ENCODE results near the gene PHKB. TPM values are rescaled to one million over a fixed set of nuclear protein-coding genes. Genes with fewer than 3 reads are reported as not detected.
"Not testable (repeated sequence)": the region's sequence is repeated elsewhere in the genome, so short reads cannot be mapped to it uniquely, and the experiment has no call there.

Gene PHKB
- total RNA-seq, 2 donors from 2014 or later, result 56.2 to 59.5 TPM

GRCh38 chr16:47538472-47538871, 77.3 kb downstream of the PHKB start:
- no peak overlapping the region for H3K27ac Mint-ChIP-seq
- ATAC-seq (no peak), DNase-seq (no peak)
- no peak overlapping the region for H3K4me3 Mint-ChIP-seq
- H3K27me3 Mint-ChIP-seq, result no peaks in the 10 kb centered on the region
- H3K36me3 Mint-ChIP-seq (ENCODE audit: low read depth), result peaks cover 3% of the 10 kb centered on the region
- H3K9me3 ChIP-seq (ENCODE audit: control insufficient read depth, low read length, poor library complexity, severe bottlenecking), result no peaks in the 10 kb centered on the region
- peaks cover 2% of the 10 kb centered on the region for H3K4me1 Mint-ChIP-seq

- not testable (repeated sequence) for H3K27me3 Mint-ChIP-seq; H3K27ac Mint-ChIP-seq; DNase-seq; H3K4me3 Mint-ChIP-seq; H3K36me3 Mint-ChIP-seq (ENCODE audit: low read depth); H3K4me1 Mint-ChIP-seq; ATAC-seq; H3K9me3 ChIP-seq (ENCODE audit: control insufficient read depth, low read length, poor library complexity, severe bottlenecking)
Observed at GRCh38 chr16:47539707-47540670, 78.9 kb downstream of the PHKB start.

GRCh38 chr16:47541135-47541534, 80.0 kb downstream of the PHKB start:
- not testable (repeated sequence) for H3K27me3 Mint-ChIP-seq; H3K4me3 Mint-ChIP-seq; H3K9me3 ChIP-seq (ENCODE audit: control insufficient read depth, low read length, poor library complexity, severe bottlenecking); ATAC-seq; H3K36me3 Mint-ChIP-seq (ENCODE audit: low read depth); H3K4me1 Mint-ChIP-seq; DNase-seq; H3K27ac Mint-ChIP-seq

GRCh38 chr16:47544255-47544654, 83.1 kb downstream of the PHKB start:
- H3K4me3 Mint-ChIP-seq; H3K27ac Mint-ChIP-seq; H3K4me1 Mint-ChIP-seq; H3K9me3 ChIP-seq (ENCODE audit: control insufficient read depth, low read length, poor library complexity, severe bottlenecking); H3K27me3 Mint-ChIP-seq; ATAC-seq; DNase-seq: not testable (repeated sequence)
- peaks cover 10% of the 10 kb centered on the region for H3K36me3 Mint-ChIP-seq (ENCODE audit: low read depth)

GRCh38 chr16:47551185-47551584, 90.1 kb downstream of the PHKB start:
- H3K27me3 Mint-ChIP-seq, H3K27ac Mint-ChIP-seq: not testable (repeated sequence)

GRCh38 chr16:47551767-47552166, 90.6 kb downstream of the PHKB start:
- H3K27me3 Mint-ChIP-seq; H3K9me3 ChIP-seq (ENCODE audit: control insufficient read depth, low read length, poor library complexity, severe bottlenecking); DNase-seq; H3K4me3 Mint-ChIP-seq; H3K36me3 Mint-ChIP-seq (ENCODE audit: low read depth); ATAC-seq; H3K4me1 Mint-ChIP-seq; H3K27ac Mint-ChIP-seq: not testable (repeated sequence)

More at GRCh38 chr16:47551185-47551584, 90.1 kb downstream of the PHKB start:
- DNase-seq; H3K9me3 ChIP-seq (ENCODE audit: control insufficient read depth, low read length, poor library complexity, severe bottlenecking); ATAC-seq; H3K4me1 Mint-ChIP-seq; H3K4me3 Mint-ChIP-seq; H3K36me3 Mint-ChIP-seq (ENCODE audit: low read depth): not testable (repeated sequence)

GRCh38 chr16:47553853-47554564, 92.9 kb downstream of the PHKB start:
- H3K9me3 ChIP-seq (ENCODE audit: control insufficient read depth, low read length, poor library complexity, severe bottlenecking), result no peaks in the 10 kb centered on the region
- Mint-ChIP-seq H3K27ac (no peak overlapping the region), H3K36me3 (ENCODE audit: low read depth) (peaks cover 6% of the 10 kb centered on the region), H3K4me3 (no peak overlapping the region), H3K27me3 (no peaks in the 10 kb centered on the region), H3K4me1 (no peaks in the 10 kb centered on the region)
- ATAC-seq (no peak), DNase-seq (no peak)

- not testable (repeated sequence) for H3K27ac Mint-ChIP-seq; DNase-seq; H3K4me3 Mint-ChIP-seq; ATAC-seq; H3K27me3 Mint-ChIP-seq; H3K9me3 ChIP-seq (ENCODE audit: control insufficient read depth, low read length, poor library complexity, severe bottlenecking); H3K4me1 Mint-ChIP-seq; H3K36me3 Mint-ChIP-seq (ENCODE audit: low read depth)
Observed at GRCh38 chr16:47554587-47554986, 93.5 kb downstream of the PHKB start.

- H3K36me3 Mint-ChIP-seq (ENCODE audit: low read depth), result peaks cover 4% of the 10 kb centered on the region
- H3K4me3 Mint-ChIP-seq, result no peak overlapping the region
- H3K9me3 ChIP-seq (ENCODE audit: control insufficient read depth, low read length, poor library complexity, severe bottlenecking), result no peaks in the 10 kb centered on the region
- no peak for ATAC-seq
- no peaks in the 10 kb centered on the region for H3K27me3 Mint-ChIP-seq
- no peak for DNase-seq
- no peak overlapping the region for H3K27ac Mint-ChIP-seq
- peaks cover 16% of the 10 kb centered on the region for H3K4me1 Mint-ChIP-seq
Observed at GRCh38 chr16:47561286-47561685, 100.2 kb downstream of the PHKB start.

GRCh38 chr16:47562366-47562765, 101.2 kb downstream of the PHKB start:
- no peak overlapping the region for H3K4me3 Mint-ChIP-seq
- no peak for DNase-seq
- H3K4me1 Mint-ChIP-seq, result peaks cover 23% of the 10 kb centered on the region
- no peaks in the 10 kb centered on the region for H3K27me3 Mint-ChIP-seq
- no peaks in the 10 kb centered on the region for H3K9me3 ChIP-seq (ENCODE audit: control insufficient read depth, low read length, poor library complexity, severe bottlenecking)
- no peak overlapping the region for H3K27ac Mint-ChIP-seq
- ATAC-seq, result no peak
- H3K36me3 Mint-ChIP-seq (ENCODE audit: low read depth), result peaks cover 4% of the 10 kb centered on the region

- ATAC-seq (peak; percentile 37), DNase-seq (no peak)
- Mint-ChIP-seq H3K36me3 (ENCODE audit: low read depth) (peaks cover 4% of the 10 kb centered on the region), H3K4me1 (peaks cover 37% of the 10 kb centered on the region), H3K4me3 (peak overlapping the region; percentile 53), H3K27ac (peak overlapping the region; percentile 10), H3K27me3 (no peaks in the 10 kb centered on the region)
- no peaks in the 10 kb centered on the region for H3K9me3 ChIP-seq (ENCODE audit: control insufficient read depth, low read length, poor library complexity, severe bottlenecking)
Observed at GRCh38 chr16:47565454-47565853, 104.3 kb downstream of the PHKB start.

GRCh38 chr16:47567321-47567720, 106.2 kb downstream of the PHKB start:
- peak overlapping the region; percentile 56 for H3K27ac Mint-ChIP-seq
- peaks cover 4% of the 10 kb centered on the region for H3K36me3 Mint-ChIP-seq (ENCODE audit: low read depth)
- DNase-seq (no peak), ATAC-seq (no peak)
- peaks cover 39% of the 10 kb centered on the region for H3K4me1 Mint-ChIP-seq
- no peak overlapping the region for H3K4me3 Mint-ChIP-seq
- H3K27me3 Mint-ChIP-seq, result no peaks in the 10 kb centered on the region
- no peaks in the 10 kb centered on the region for H3K9me3 ChIP-seq (ENCODE audit: control insufficient read depth, low read length, poor library complexity, severe bottlenecking)

- DNase-seq, result no peak
- H3K27ac Mint-ChIP-seq, result peak overlapping the region; percentile 56
- ATAC-seq, result peak; percentile 61
- H3K36me3 Mint-ChIP-seq (ENCODE audit: low read depth), result peaks cover 4% of the 10 kb centered on the region
- H3K4me3 Mint-ChIP-seq, result peak overlapping the region; percentile 60
- H3K4me1 Mint-ChIP-seq, result peaks cover 43% of the 10 kb centered on the region
- no peaks in the 10 kb centered on the region for H3K9me3 ChIP-seq (ENCODE audit: control insufficient read depth, low read length, poor library complexity, severe bottlenecking)
- no peaks in the 10 kb centered on the region for H3K27me3 Mint-ChIP-seq
Observed at GRCh38 chr16:47568351-47568750, 107.2 kb downstream of the PHKB start.

Data from T-helper 17 cell (primary cell).